ENCODE data around the gene TMEM181.
A peak's percentile ranks its signal among the peaks of the same experiment; 100 is the strongest.

Gene TMEM181, protein sequence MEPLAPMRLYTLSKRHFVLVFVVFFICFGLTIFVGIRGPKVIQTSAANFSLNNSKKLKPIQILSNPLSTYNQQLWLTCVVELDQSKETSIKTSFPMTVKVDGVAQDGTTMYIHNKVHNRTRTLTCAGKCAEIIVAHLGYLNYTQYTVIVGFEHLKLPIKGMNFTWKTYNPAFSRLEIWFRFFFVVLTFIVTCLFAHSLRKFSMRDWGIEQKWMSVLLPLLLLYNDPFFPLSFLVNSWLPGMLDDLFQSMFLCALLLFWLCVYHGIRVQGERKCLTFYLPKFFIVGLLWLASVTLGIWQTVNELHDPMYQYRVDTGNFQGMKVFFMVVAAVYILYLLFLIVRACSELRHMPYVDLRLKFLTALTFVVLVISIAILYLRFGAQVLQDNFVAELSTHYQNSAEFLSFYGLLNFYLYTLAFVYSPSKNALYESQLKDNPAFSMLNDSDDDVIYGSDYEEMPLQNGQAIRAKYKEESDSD

DNA sequence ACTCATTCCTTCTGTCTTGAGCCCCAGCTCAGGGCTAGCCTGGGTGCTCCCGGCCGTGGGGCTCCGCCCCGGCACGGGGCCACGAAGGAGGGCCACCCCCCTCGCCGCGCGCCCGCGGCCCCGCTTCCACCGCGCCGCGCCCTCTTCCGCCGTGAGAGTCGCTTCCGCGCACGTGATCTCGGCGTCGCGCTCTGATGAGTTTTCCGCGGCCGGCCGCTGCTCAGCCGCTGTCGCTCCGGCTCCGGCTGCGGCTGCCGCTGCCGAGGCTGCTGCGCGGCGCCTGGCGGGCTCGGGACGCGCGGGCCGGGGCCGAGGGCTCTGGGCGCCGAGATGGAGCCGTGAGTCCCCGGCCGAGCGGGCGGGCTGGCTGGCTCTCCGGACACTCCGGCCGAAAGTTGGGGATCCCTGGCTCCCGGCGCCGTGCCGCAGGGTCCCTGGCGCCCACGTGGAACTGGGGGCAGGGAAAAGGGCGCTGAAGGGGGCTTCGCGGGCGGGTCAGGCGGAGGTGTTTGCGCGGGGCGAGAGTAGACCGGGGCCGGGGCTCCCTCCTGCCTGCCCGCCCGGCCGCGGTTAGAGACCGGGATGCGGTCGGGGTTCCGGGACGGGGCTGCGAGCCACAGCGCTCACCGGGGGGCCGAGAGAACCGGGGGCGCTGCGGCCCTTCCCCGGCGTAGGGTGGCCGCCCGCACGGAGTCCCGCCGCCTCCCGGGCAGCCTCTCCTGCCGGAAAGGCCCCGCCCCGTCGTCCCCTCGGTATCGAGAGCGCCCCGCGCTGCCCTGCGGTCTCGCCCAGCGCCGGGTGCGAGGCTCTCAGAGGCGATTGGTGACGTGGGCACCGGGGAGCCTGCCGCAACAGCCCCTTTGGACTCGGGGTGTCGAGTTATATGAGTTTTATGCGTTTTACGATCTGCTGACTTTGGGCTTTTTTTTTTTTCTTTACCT is at the start of gene TMEM181:
Gene TMEM181 (plus strand): TSS at position 197 of the 941 bp plus-strand sequence. CDS start 134 bp downstream, at position 331.
- TF ChIP-seq, protein P1, sequence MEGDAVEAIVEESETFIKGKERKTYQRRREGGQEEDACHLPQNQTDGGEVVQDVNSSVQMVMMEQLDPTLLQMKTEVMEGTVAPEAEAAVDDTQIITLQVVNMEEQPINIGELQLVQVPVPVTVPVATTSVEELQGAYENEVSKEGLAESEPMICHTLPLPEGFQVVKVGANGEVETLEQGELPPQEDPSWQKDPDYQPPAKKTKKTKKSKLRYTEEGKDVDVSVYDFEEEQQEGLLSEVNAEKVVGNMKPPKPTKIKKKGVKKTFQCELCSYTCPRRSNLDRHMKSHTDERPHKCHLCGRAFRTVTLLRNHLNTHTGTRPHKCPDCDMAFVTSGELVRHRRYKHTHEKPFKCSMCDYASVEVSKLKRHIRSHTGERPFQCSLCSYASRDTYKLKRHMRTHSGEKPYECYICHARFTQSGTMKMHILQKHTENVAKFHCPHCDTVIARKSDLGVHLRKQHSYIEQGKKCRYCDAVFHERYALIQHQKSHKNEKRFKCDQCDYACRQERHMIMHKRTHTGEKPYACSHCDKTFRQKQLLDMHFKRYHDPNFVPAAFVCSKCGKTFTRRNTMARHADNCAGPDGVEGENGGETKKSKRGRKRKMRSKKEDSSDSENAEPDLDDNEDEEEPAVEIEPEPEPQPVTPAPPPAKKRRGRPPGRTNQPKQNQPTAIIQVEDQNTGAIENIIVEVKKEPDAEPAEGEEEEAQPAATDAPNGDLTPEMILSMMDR (IDR thresholded peaks at IDR 0.05; ENCODE audit: low read depth, low read length, missing control alignments), result no peak
- DNase-seq (ENCODE audit: extremely low read depth, low read depth), result no peak
- peak within 1 kb of the TSS; percentile 61 for H3K4me3 ChIP-seq (replicated peaks; ENCODE audit: low read depth, low read length)

DNA sequence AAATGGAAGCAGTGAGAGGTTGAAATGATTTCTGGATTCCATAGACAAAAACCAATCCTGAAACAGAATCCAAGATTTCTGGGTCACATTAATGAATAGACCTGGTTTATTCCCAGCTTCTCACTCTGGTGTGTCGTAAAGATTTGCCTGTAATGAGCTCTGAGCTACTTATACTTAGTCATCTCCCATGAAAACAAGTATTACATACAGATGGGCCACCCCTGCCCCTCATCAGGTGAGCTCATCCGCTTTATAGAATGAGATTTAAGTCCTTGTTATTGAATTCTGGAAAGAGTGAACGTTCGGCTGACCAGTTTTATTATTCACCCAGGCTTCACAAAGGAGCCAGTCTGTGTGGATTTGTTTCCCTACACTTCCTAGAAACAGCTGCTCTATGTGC is 47.1 kb upstream of the TMEM181 start:
- no peak overlapping the region for H3K4me3 ChIP-seq (replicated peaks; ENCODE audit: low read depth, low read length)
- no peak for DNase-seq (ENCODE audit: extremely low read depth, low read depth)
- TF ChIP-seq, protein P1 (IDR thresholded peaks at IDR 0.05; ENCODE audit: low read depth, low read length, missing control alignments), result no peak

DNA sequence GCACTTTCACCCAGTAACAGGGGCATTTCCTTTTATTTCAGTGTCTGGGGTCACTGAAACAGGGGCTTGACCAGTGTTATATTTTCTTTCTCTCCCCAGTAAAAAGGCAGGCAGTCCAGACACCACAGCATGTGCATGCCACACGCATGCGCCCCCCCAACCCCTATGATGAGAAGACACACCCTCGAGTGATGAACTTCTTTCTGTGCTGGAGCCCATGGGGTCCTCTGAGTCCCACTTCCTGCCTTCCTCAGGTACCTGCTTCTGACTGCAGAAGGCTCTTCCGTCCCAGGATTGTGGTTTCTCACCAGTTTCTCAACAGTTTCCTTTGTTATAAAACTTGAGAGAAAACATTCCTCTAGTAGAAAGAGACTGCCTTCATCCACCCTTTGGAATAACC is 45.7 kb upstream of the TMEM181 start:
- no peak for DNase-seq (ENCODE audit: extremely low read depth, low read depth)
- H3K4me3 ChIP-seq (replicated peaks; ENCODE audit: low read depth, low read length), result no peak overlapping the region
- TF ChIP-seq, protein P1 (IDR thresholded peaks at IDR 0.05; ENCODE audit: low read depth, low read length, missing control alignments), result no peak

DNA sequence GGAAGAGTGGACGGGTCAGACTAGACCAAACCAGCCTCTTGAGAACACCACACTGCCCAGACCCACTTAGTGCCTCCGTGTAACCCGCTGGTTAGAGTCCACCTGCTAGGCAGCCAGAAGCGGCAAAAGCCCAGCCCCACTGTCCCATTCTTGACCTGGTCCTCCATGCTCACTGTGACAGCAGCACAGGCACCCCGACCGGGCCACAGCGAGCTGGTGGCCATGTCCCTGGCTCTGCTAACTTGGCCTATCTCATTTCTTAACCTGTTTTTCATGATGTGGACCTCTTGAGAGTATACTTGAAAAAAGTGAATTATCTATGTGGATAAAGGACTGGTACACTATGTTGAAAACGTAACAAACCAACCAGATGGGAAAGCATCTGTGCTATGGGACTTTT is 44.9 kb upstream of the TMEM181 start:
- DNase-seq (ENCODE audit: extremely low read depth, low read depth), result no peak
- TF ChIP-seq, protein P1 (IDR thresholded peaks at IDR 0.05; ENCODE audit: low read depth, low read length, missing control alignments), result no peak
- no peak overlapping the region for H3K4me3 ChIP-seq (replicated peaks; ENCODE audit: low read depth, low read length)

DNA sequence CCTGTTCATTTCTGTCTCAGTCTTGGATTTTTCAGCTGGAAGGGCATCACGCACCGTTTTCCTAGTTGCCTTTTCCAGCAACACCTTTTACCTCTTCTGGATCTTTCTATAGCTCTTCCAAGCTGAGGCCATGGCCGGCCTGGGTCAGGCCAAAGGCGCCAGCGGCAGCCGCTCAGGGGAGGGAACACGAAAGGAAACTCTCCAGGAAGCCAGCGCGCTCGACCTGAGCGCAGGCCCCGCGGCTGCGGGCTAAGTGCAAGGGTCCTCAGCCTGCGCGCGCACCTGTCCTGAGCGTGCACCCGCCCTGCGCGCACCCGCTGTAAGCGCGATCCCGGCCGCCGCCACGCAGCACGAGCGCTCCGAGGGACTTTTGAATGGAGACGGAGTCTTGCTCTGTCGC is 43.8 kb upstream of the TMEM181 start:
- TF ChIP-seq, protein P1 (IDR thresholded peaks at IDR 0.05; ENCODE audit: low read depth, low read length, missing control alignments), result no peak
- no peak overlapping the region for H3K4me3 ChIP-seq (replicated peaks; ENCODE audit: low read depth, low read length)
- no peak for DNase-seq (ENCODE audit: extremely low read depth, low read depth)

DNA sequence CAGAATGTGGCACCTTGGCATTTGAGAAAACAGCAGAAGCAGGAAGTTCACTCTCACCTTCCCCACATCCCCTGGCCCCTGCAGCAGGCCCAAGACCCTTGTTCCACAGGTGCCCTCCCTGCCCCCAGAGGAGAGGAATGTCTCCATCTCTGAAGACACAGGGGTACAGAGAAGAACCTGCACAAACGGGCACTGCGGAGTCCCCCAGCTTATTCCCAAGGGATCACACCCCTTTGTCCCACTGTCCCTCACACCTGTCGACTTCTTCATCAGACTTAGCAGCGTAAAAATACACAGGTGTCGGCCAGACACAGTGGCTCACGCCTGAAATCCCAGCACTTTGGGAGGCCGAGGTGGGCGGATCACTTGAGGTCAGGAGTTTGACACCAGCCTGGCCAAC is 42.9 kb upstream of the TMEM181 start:
- no peak overlapping the region for H3K4me3 ChIP-seq (replicated peaks; ENCODE audit: low read depth, low read length)
- TF ChIP-seq, protein P1 (IDR thresholded peaks at IDR 0.05; ENCODE audit: low read depth, low read length, missing control alignments), result no peak
- no peak for DNase-seq (ENCODE audit: extremely low read depth, low read depth)
